ENCODE measurements around the gene NUDT22.

GRCh38 chr11:64229090-64229743 lies 3.1 kb downstream of the NUDT22 start:
- no peak for TF ChIP-seq CTCF (conservative IDR thresholded peaks at IDR 0.05; ENCODE audit: low read depth, low read length)
- no peak for TF ChIP-seq EZH2 (IDR thresholded peaks at IDR 0.05; ENCODE audit: borderline replicate concordance, low read depth, low read length, poor library complexity, severe bottlenecking)

Data from A673 (cell line).